HEK293 (cell line): ENCODE results near the gene ALOX5.

Source experiments
- KLF10 ChIP-seq: fragments of 450-650 bp; IDR thresholded peaks from 2 replicates; pipeline ENCODE4 v1.5.1; 2018; ENCODE audit warnings: missing biosample characterization, mild to moderate bottlenecking, missing genetic modification characterization
- ZBTB7A ChIP-seq: fragments of 450-650 bp; formaldehyde crosslinking; IDR thresholded peaks from 2 replicates; pipeline ENCODE4 v1.5.1; 2016; ENCODE audit warnings: low read depth, missing biosample characterization, missing genetic modification characterization
- ZBTB8A ChIP-seq: fragments of 450-650 bp; formaldehyde crosslinking; IDR thresholded peaks from 2 replicates; pipeline ENCODE4 v1.5.1; 2016; ENCODE audit warnings: missing biosample characterization, missing genetic modification characterization
- ZNF121 ChIP-seq: fragments of 450-650 bp; formaldehyde crosslinking; IDR thresholded peaks from 2 replicates; pipeline ENCODE4 v1.5.1; 2016; ENCODE audit warnings: missing biosample characterization, missing genetic modification characterization
- ZNF202 ChIP-seq: fragments of 450-650 bp; formaldehyde crosslinking; IDR thresholded peaks from 2 replicates; pipeline ENCODE4 v1.5.1; 2016; ENCODE audit warnings: missing biosample characterization, missing genetic modification characterization, borderline replicate concordance
- ZNF24 ChIP-seq: fragments of 450-650 bp; formaldehyde crosslinking; IDR thresholded peaks from 2 replicates; pipeline ENCODE4 v1.5.1; 2016; ENCODE audit warnings: missing biosample characterization, missing genetic modification characterization
- ZNF248 ChIP-seq: fragments of 450-650 bp; formaldehyde crosslinking; IDR thresholded peaks from 2 replicates; pipeline ENCODE4 v1.5.1; 2017; ENCODE audit warnings: missing biosample characterization, missing genetic modification characterization
- ZNF274 ChIP-seq, 2 experiments: fragments of 200-500 bp in 1 of 2; fragments of 450-650 bp in 1 of 2; sonication (Bioruptor generic) in 1 of 2; formaldehyde crosslinking in 1 of 2; IDR thresholded peaks; 2 replicates each; pipeline versions ENCODE4 v1.5.1 to v1.6.1; 2014 to 2016; ENCODE audit warnings: borderline replicate concordance in 1 of 2, inconsistent platforms in 1 of 2, low read length in 1 of 2, missing biosample characterization in 1 of 2, missing genetic modification characterization in 1 of 2
- ZNF544 ChIP-seq: fragments of 450-650 bp; formaldehyde crosslinking; IDR thresholded peaks from 2 replicates; pipeline ENCODE4 v1.5.0; 2017; ENCODE audit warnings: missing biosample characterization, missing genetic modification characterization
- ZNF768 ChIP-seq: fragments of 450-650 bp; formaldehyde crosslinking; IDR thresholded peaks from 2 replicates; pipeline ENCODE4 v1.5.1; 2018; ENCODE audit warnings: missing biosample characterization, mild to moderate bottlenecking, missing genetic modification characterization
- ZNF843 ChIP-seq: fragments of 450-650 bp; formaldehyde crosslinking; IDR thresholded peaks from 2 replicates; pipeline ENCODE4 v1.5.1; 2016; ENCODE audit warnings: missing biosample characterization, missing genetic modification characterization
- ZSCAN30 ChIP-seq: fragments of 450-650 bp; IDR thresholded peaks from 2 replicates; pipeline ENCODE4 v1.5.1; 2018; ENCODE audit warnings: missing biosample characterization, mild to moderate bottlenecking, missing genetic modification characterization, moderate library complexity
- TF ChIP-seq, protein P1 (sequence below): fragments of 450-650 bp; formaldehyde crosslinking; IDR thresholded peaks from 2 replicates; pipeline ENCODE4 v1.5.1; 2016; ENCODE audit warnings: missing biosample characterization, missing genetic modification characterization
- TF ChIP-seq, protein P2 (sequence below): fragments of 450-650 bp; formaldehyde crosslinking; IDR thresholded peaks from 2 replicates; pipeline ENCODE4 v1.5.1; 2016; ENCODE audit warnings: missing biosample characterization, missing genetic modification characterization

- TF ChIP-seq ZNF274 (IDR thresholded peaks at IDR 0.05; ENCODE audit: low read length) (no peak), ZNF274 (tag by site-specific recombination; IDR thresholded peaks at IDR 0.05; ENCODE audit: borderline replicate concordance) (no peak), KLF10 (tag by site-specific recombination) (no peak), ZNF202 (tag by site-specific recombination) (no peak), ZNF768 (tag by site-specific recombination) (no peak), ZBTB8A (tag by site-specific recombination) (no peak), ZNF24 (no peak), ZNF843 (tag by site-specific recombination) (no peak), ZNF248 (no peak), ZBTB7A (no peak), ZNF121 (no peak), ZSCAN30 (tag by site-specific recombination) (no peak), ZNF544 (no peak)
- TF ChIP-seq, protein P1, sequence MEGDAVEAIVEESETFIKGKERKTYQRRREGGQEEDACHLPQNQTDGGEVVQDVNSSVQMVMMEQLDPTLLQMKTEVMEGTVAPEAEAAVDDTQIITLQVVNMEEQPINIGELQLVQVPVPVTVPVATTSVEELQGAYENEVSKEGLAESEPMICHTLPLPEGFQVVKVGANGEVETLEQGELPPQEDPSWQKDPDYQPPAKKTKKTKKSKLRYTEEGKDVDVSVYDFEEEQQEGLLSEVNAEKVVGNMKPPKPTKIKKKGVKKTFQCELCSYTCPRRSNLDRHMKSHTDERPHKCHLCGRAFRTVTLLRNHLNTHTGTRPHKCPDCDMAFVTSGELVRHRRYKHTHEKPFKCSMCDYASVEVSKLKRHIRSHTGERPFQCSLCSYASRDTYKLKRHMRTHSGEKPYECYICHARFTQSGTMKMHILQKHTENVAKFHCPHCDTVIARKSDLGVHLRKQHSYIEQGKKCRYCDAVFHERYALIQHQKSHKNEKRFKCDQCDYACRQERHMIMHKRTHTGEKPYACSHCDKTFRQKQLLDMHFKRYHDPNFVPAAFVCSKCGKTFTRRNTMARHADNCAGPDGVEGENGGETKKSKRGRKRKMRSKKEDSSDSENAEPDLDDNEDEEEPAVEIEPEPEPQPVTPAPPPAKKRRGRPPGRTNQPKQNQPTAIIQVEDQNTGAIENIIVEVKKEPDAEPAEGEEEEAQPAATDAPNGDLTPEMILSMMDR (tag by site-specific recombination) = no peak
- TF ChIP-seq, protein P2, sequence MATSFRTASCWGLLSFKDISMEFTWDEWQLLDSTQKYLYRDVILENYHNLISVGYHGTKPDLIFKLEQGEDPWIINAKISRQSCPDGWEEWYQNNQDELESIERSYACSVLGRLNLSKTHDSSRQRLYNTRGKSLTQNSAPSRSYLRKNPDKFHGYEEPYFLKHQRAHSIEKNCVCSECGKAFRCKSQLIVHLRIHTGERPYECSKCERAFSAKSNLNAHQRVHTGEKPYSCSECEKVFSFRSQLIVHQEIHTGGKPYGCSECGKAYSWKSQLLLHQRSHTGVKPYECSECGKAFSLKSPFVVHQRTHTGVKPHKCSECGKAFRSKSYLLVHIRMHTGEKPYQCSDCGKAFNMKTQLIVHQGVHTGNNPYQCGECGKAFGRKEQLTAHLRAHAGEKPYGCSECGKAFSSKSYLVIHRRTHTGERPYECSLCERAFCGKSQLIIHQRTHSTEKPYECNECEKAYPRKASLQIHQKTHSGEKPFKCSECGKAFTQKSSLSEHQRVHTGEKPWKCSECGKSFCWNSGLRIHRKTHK (tag by site-specific recombination) = no peak
Observed at GRCh38 chr10:45444022-45444421, 70.0 kb downstream of the ALOX5 start.
